Ureter (tissue), 1 donor: ENCODE data around the gene C2CD4C. TPM values are rescaled to one million over a fixed set of nuclear protein-coding genes. Genes with fewer than 3 reads are reported as not detected.
"Not testable (repeated sequence)": the region's sequence is repeated elsewhere in the genome, so short reads cannot be mapped to it uniquely, and the experiment has no call there.

ENCODE experiments used
- DNase-seq: peaks from one replicate; pipeline ENCODE4 v3.0.0-alpha.2; 2020; ENCODE audit warnings: low spot score
- total RNA-seq: library from RNA; stranded (reverse); gene quantifications from one replicate; pipeline ENCODE4 v1.2.4, GENCODE V29; 2023
- donor health status: DM: yes; HTN: yes; CAD: no.

C2CD4C gene
- total RNA-seq, 1 donor from 2014 or later = 1.1 TPM

GRCh38 chr19:399370-399769 lies 9.6 kb downstream of the C2CD4C start:
- DNase-seq = no peak

DNA sequence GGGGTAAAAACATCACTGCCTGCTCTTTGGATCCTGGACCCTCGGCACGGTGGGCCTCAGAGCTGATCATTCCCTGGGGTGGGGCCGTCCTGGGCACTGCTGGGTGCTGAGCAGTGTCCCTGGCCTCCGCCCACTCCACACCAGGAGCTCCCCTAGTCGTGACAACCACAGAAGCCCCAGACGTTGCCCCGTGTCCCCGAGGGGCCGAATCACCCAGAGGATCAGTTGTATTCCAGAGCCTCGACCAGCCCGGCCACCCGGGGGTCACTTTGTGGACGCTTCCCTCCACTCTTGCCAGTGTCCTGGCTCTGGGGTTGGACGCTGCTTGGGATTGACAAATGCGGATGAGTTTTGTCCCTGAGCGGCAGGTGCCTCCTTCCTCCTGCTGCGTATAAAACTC lies 10.2 kb downstream of the C2CD4C start:
- no peak for DNase-seq

DNA sequence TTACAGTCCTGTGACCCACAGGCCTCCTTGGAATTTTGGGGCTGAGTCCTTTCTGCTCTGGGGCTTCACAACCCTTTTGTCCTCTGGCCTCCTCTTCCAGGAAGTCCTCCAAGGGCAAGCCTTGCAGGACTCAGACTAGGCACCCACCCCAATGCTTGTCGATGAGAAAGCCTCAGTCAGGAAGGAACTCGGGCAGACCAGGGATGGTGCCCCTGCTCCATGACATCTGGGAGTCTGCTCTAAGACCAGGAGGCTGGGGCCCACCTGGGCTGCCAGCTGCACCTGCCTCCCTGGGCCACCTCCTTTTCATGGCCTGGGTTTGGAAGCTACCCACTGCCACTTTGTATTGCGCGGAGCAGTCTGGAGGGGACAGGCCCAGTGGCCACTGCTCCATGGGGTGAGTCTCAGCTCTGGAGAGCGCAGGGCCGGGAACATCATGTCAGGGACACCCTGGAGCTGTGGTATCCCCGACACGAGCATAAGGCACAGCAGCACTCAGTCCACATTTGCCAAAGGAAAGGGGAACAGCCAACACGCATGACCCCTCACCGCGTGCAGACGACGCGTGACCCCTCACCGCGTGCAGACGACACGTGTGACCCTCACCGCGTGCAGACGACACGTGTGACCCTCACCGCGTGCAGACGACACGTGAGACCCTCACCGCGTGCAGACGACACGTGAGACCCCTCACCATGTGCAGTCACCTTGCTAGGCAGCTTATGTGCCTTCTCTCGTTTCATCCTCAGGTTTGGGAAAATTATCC lies 10.8 kb downstream of the C2CD4C start:
- no peak for DNase-seq

- no peak for DNase-seq
These were observed 11.6 kb downstream of the C2CD4C start for GRCh38 chr19:397321-397720.

- DNase-seq = no peak
These were observed 13.5 kb downstream of the C2CD4C start for GRCh38 chr19:395467-395866.

DNA sequence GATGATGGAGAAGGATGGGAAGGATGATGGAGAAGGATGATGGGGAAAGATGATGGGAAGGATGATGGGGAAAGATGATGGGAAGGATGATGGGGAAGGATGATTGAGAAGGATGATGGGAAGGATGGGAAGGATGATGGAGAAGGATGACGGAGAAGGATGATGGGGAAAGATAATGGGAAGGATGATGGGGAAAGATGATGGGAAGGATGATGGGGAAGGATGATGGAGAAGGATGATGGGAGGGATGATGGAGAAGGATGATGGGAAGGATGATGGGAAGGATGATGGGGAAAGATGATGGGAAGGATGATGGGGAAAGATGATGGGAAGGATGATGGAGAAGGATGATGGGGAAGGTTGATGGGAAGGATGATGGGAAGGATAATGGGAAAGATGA lies 14.1 kb downstream of the C2CD4C start:
- not testable (repeated sequence) for DNase-seq

GRCh38 chr19:393560-393959 lies 15.4 kb downstream of the C2CD4C start:
- DNase-seq = not testable (repeated sequence)

GRCh38 chr19:392375-392970 lies 16.5 kb downstream of the C2CD4C start:
- DNase-seq = no peak

GRCh38 chr19:391726-392374 lies 17.1 kb downstream of the C2CD4C start:
- no peak for DNase-seq

DNA sequence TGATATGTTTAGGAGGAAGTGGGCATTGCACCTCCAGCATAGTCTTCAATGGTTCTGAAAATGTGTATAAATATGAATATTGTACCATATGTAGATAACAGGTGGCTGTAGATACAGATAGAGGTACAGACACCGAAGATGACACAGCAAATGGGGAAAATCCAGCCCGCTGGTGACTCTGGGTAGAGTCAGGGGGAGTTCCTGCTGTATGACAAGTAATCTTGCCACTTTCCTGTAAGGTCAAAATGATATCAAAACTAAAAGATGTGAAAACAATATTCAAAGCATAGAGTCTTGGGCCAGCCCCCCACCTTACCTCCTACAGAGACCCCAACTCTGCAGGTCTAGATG lies 17.8 kb downstream of the C2CD4C start:
- DNase-seq = no peak

DNA sequence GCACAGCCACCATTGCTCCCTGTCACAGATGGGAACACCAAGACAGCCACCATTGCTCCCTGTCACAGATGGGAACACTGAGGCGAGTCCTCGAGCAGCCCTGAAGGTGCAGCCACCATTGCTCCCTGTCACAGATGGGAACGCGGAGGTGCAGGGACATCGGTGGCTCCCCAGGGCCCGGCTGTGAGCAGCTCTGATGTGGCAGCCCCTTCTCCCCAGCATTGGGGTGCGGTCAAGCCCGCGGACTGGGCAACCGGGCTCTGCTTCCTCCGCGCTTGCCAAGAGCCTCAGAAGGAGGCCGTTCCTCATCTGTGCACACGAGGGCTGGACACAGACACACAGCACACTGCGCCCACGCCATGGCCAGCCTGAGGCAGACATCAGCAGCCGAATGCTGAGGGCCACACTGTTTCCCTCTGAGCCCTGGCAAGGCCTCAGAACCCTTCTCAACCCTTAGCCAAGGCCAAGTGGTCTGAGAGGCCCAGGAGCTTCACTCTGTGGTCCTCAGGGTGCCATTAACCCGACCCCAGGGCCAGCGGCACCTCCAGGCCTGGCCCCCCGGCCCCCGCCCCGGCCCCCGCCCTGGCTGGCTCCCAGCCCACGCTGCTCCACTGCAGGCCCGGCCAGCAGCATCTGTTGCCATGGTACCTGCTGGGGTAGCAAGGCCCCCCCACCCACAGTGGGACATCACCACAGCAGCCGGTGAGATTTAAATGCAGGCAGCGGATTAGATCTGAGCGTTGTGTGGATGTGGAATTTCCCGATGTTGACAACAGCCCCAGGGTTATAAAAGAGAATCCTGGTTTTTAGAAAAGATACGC lies 18.4 kb downstream of the C2CD4C start:
- DNase-seq = no peak

GRCh38 chr19:389935-390289 lies 19.0 kb downstream of the C2CD4C start:
- DNase-seq = no peak

DNA sequence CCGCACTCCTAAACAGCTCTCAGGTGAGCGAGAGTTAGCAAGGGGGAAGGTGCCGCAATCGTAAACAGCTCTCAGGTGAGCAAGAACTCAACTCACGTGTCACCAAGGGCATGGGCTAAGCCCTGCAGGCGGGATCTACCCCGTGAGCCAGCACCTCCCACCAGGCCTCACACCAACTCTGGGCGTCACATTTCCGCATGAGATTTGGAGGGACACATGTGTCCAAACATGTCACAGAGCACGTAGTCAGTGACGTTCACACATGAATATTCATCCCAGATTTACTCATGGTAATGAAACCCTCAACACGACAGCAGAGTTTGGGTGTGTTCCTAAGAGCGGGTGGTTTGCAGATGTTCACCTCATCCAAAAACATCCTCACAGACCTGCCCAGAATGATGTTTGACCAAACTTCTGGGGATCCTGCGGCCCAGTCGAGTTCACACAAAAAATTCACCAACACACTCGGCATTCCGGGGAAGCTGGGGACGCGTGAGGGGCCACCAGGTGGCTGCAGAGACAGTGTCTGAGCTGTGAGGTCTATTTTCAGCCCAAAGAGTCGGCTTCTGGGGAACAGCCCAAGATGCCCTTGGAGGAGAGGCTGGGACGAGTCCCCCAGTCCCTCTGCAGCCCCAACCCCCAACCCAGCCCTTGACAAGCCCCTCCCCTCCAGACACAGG lies 19.6 kb downstream of the C2CD4C start:
- DNase-seq = no peak

GRCh38 chr19:388691-389090 lies 20.3 kb downstream of the C2CD4C start:
- no peak for DNase-seq

GRCh38 chr19:387777-388176 lies 21.2 kb downstream of the C2CD4C start:
- DNase-seq = no peak

- DNase-seq = not testable (repeated sequence)
These were observed 22.2 kb downstream of the C2CD4C start for GRCh38 chr19:386632-387301.

GRCh38 chr19:386189-386588 lies 22.8 kb downstream of the C2CD4C start:
- DNase-seq = not testable (repeated sequence)

GRCh38 chr19:384799-385169 lies 24.2 kb downstream of the C2CD4C start:
- no peak for DNase-seq

DNA sequence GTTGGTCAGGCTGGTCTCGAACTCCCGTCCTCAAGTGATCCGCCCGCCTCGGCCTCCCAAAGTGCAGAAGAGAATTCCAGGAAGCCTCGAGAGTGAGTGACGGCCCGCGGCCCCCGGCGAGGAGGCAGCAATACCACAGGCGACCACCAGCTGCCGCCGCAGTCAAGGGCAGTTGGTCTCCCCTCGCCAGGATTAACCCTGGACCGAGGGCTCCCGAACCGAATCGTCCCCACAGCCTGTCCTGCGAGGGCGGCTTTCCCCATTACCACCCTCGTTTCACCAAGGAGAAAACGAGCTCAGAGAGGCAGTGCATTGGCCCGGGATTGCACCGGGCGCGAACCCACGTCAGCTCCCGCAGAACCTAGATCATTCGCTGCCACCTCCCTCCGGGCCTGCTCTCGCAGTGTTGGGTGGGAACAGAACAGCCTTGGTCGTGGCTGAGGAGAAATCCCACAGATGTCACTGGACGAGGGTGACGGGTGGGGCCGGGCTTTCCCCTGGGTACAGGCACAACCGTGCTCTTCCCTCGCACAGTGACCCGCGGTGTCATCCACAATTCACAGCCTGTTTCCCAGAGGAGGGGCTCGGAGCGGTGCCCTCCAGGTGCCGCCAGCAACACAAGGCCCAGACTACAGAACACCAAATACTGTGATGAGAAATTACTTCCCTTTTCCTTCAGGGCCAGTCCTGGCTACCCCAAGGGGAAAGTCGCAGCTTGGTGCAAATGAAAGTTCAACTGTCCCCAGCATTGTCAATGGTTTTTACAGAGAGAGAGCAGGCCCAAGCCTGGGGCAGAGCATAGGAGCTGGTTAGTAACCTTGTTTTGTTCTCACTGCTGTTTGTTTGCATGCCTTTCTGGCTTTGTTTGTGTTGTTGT lies 24.8 kb downstream of the C2CD4C start:
- no peak for DNase-seq

DNA sequence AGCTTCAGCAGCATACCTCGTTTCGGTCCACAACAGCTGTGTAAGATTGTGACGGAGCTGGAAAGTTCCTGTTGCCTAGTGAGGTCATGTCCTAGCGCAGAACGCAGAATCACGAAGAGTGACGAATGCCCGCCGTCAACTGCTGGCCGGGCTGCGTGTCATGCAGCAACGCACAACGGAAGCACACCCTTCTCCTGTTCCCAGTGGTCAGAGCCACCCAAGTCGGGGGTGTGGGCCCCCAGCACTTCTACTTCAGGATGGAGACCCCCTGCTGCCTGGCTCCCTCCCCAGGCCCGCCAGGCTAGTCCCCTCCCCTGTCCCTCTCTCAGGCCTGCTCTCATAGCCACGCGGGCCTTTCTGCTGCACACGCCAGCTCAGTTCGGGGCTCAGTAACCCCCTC lies 25.9 kb downstream of the C2CD4C start:
- no peak for DNase-seq
